GM20000 (cell line): ENCODE data around the gene SLC66A2.
A peak's percentile ranks its signal among the peaks of the same experiment; 100 is the strongest.

ENCODE experiments used
- DNase-seq: peaks from one replicate; pipeline ENCODE4 v3.0.0; 2012; ENCODE audit warnings: low spot score
- CTCF ChIP-seq: IDR thresholded peaks from 2 replicates; pipeline ENCODE4 v1.5.1; 2012; ENCODE audit warnings: mild to moderate bottlenecking, control low read depth; ENCODE audit errors: extremely low read depth, missing control alignments

SLC66A2 gene

DNA sequence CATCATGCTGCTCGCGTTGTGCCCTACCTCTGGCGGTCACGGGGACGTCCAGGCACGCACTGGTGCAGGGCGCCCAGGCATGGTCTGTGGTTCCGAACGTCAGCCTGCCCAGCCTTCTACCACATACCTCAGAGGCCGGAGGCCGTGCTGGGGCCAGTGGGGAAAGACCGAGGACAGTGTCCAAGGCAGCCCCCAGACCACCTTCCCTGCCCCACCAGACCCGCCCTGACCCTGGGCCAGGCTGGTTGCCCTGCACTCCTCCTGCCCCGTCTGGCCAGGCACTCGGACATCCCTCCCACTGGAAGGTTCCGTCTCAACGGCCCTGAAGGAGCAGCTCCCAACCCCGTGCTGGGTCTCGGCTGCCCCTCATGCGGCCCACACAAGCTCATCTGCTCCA is 32.8 kb downstream of the SLC66A2 start:
- no peak for TF ChIP-seq CTCF

DNA sequence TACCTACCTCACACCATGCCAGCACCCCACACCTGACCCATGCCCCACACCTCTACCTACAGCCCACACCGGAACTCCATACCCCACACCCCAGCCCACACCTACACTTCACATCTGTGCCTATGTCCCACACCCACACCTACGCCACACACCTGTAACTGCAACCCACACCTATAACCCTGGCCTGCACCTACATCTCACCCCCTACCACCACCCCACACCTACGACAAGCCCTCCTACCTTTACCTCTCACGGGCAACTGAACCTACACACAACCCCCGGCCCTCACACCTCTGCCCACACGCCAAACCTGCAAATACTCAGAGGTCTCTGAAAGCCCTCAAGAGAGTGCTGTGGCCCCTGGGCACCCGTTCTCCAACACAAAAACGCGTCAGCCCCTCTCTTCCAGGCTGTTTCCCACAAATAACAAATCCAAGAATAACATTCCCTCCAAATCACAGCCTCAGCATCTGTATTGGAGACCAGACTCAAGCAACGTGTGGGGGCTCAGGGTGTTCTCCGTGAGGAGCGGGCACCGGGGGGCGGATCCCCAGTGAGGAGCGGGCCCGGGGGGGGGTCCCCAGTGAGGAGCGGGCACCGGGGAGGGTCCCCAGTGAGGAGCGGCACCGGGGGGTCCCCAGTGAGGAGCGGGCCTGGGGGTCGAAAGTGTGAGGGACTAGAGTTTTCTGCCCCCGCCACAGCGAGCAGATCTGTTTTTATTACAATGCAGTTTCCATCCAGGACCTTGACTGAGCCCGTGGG is 33.4 kb downstream of the SLC66A2 start:
- DNase-seq, result peak; percentile 24
- no peak for TF ChIP-seq CTCF

More for the DNA sequence above, 32.8 kb downstream of the SLC66A2 start:
- DNase-seq, result no peak

GRCh38 chr18:79917169-79917852 is 34.1 kb downstream of the SLC66A2 start:
- peak; percentile 30 for DNase-seq
- no peak for TF ChIP-seq CTCF

DNA sequence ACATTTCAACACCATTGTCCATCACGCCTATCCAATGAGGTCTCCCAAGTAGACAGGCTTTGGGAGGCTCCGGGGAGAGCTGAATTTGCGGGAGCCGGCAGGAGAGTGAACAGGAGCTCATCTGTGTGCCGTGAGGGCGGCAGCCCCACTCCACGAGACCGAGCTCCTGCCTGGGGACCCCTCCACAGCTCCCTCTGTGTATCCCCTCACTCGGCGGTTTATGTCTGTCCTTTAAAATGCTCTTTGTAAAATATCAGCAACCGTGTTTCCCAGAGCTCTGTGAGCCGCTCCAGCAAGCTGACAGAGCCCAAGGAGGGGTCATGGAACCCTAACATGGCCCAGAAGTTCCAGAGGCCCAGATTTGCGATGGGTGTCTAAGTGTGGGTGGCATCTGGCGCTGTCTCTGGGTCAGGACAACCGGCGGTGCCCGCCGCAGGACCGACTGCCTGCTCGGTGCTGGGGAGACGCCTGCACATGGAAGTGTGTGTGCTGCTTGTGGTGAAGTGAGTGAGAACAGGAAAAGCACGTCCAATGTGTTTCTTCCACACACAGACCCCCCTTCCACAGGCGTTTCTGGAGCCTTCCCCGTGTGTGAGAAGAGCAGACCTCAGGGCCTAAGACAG is 34.8 kb downstream of the SLC66A2 start:
- DNase-seq, result peak; percentile 28
- no peak for TF ChIP-seq CTCF

GRCh38 chr18:79916128-79916494 is 35.3 kb downstream of the SLC66A2 start:
- no peak for DNase-seq
- TF ChIP-seq CTCF, result no peak

- TF ChIP-seq CTCF, result no peak
- peak; percentile 32 for DNase-seq
These were observed 36.0 kb downstream of the SLC66A2 start for GRCh38 chr18:79915161-79916127.
